ENCODE results near the gene TRNAU1AP.
"Not testable (repeated sequence)": the region's sequence is repeated elsewhere in the genome, so short reads cannot be mapped to it uniquely, and the experiment has no call there.

TRNAU1AP gene

GRCh38 chr1:28578696-28579218 lies 25.9 kb downstream of the TRNAU1AP start:
- DNase-seq, result no peak

- DNase-seq, result no peak
Observed at GRCh38 chr1:28579401-28579800, 26.5 kb downstream of the TRNAU1AP start.

GRCh38 chr1:28580722-28581530 lies 28.0 kb downstream of the TRNAU1AP start:
- peak; percentile 66 for DNase-seq

- peak; percentile 95 for DNase-seq
Observed at GRCh38 chr1:28581531-28582247, 28.8 kb downstream of the TRNAU1AP start.

- DNase-seq, result peak; percentile 8
Observed at GRCh38 chr1:28582248-28582615, 29.3 kb downstream of the TRNAU1AP start.

- DNase-seq, result not testable (repeated sequence)
Observed at GRCh38 chr1:28586585-28587391, 33.9 kb downstream of the TRNAU1AP start.

GRCh38 chr1:28591708-28592320 lies 38.9 kb downstream of the TRNAU1AP start, which contains the start of gene RAB42:
RAB42 (plus strand) TSS chr1:28592265; CDS start chr1:28592512, 247 bp downstream.
- peak; percentile 17 for DNase-seq

- no peak for DNase-seq
Observed at GRCh38 chr1:28592321-28593071, 39.6 kb downstream of the TRNAU1AP start.

- DNase-seq, result not testable (repeated sequence)
Observed at GRCh38 chr1:28593988-28594356, 41.1 kb downstream of the TRNAU1AP start.

- not testable (repeated sequence) for DNase-seq
Observed at GRCh38 chr1:28594686-28595411, 42.0 kb downstream of the TRNAU1AP start.

- DNase-seq, result no peak
Observed at GRCh38 chr1:28595412-28596191, 42.7 kb downstream of the TRNAU1AP start.

GRCh38 chr1:28596276-28596675 lies 43.4 kb downstream of the TRNAU1AP start:
- DNase-seq, result not testable (repeated sequence)

GRCh38 chr1:28601696-28602095 lies 48.8 kb downstream of the TRNAU1AP start:
- no peak for DNase-seq

- peak; percentile 49 for DNase-seq
Observed at GRCh38 chr1:28602536-28603439, 49.9 kb downstream of the TRNAU1AP start.

GRCh38 chr1:28604411-28604810 lies 51.5 kb downstream of the TRNAU1AP start:
- DNase-seq, result no peak

- DNase-seq, result no peak
Observed at GRCh38 chr1:28604962-28605361, 52.1 kb downstream of the TRNAU1AP start.

- no peak for DNase-seq
Observed at GRCh38 chr1:28606771-28607170, 53.9 kb downstream of the TRNAU1AP start.

GRCh38 chr1:28613175-28613574 lies 60.3 kb downstream of the TRNAU1AP start:
- DNase-seq, result no peak

Measured in CD4-positive, alpha-beta T cell treated with Interleukin-21 for 1 hour (primary cell).